Measurements from ENCODE around the gene CDC42BPB. TPM values are rescaled to one million over a fixed set of nuclear protein-coding genes. Genes with fewer than 3 reads are reported as not detected.

The CDC42BPB gene
- total RNA-seq, 4 donors from 2014 or later = 85.8 to 170 (median 102) TPM

DNA sequence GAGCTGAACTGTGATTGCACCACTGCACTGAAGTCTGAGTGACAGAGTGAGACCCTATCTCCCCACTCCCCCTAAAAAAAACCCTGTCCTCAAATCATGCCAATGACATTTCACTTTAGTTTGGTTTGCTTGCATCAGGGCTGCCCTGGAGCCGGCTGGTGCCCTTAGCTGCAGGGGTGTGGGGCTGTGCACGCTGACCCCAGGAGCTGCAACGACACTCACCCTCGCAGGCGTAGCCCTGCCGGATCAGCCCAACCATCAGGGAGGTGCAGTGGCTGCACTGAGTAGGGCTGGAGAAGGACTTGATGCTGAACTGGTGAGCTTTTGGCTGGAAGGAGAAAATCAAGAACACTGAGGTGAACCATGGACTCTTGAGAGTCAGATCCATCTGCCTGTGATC lies 105.1 kb downstream of the CDC42BPB start:
- TF ChIP-seq, protein P1, sequence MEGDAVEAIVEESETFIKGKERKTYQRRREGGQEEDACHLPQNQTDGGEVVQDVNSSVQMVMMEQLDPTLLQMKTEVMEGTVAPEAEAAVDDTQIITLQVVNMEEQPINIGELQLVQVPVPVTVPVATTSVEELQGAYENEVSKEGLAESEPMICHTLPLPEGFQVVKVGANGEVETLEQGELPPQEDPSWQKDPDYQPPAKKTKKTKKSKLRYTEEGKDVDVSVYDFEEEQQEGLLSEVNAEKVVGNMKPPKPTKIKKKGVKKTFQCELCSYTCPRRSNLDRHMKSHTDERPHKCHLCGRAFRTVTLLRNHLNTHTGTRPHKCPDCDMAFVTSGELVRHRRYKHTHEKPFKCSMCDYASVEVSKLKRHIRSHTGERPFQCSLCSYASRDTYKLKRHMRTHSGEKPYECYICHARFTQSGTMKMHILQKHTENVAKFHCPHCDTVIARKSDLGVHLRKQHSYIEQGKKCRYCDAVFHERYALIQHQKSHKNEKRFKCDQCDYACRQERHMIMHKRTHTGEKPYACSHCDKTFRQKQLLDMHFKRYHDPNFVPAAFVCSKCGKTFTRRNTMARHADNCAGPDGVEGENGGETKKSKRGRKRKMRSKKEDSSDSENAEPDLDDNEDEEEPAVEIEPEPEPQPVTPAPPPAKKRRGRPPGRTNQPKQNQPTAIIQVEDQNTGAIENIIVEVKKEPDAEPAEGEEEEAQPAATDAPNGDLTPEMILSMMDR (IDR thresholded peaks at IDR 0.05; ENCODE audit: low read depth) = no peak

DNA sequence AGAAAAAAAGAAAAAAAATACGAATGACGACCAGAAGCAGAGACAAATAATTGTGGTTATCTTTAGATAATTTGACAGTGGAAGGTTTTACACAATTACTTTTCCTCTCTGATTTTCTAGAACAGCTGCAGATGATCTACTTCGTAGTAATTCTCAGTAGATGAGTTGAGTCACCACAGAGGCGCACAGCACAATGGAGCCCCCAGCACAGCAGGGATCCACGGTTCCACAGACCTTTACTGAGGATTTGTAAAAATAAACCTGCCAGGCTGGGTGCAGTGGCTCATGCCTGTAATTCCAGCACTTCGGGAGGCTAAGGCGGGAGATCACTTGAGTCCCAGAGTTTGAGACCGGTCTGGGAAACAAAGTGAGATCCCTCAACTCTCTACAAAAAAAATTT lies 105.5 kb downstream of the CDC42BPB start:
- TF ChIP-seq, protein P1 (IDR thresholded peaks at IDR 0.05; ENCODE audit: low read depth) = no peak

DNA sequence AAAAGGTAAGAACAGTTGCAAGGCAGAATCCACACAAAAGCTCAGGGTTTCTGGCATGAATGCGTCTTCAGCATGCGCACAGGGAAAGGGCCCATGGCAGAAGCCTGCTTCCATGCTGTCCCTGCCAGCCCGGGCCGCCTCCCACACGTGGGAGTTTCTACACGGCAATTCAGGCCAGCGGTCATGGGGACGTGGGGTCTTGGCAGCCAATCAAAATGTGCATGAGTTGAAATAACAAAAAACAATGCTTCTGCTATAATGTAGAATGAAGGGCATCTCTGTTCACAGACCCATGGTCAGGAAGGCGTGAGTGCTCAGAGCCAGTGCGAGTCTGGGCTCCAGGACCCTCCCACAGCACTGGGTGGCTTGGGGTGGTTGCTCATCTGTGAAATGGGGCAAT lies 106.3 kb downstream of the CDC42BPB start:
- TF ChIP-seq, protein P1 (IDR thresholded peaks at IDR 0.05; ENCODE audit: low read depth) = no peak

DNA sequence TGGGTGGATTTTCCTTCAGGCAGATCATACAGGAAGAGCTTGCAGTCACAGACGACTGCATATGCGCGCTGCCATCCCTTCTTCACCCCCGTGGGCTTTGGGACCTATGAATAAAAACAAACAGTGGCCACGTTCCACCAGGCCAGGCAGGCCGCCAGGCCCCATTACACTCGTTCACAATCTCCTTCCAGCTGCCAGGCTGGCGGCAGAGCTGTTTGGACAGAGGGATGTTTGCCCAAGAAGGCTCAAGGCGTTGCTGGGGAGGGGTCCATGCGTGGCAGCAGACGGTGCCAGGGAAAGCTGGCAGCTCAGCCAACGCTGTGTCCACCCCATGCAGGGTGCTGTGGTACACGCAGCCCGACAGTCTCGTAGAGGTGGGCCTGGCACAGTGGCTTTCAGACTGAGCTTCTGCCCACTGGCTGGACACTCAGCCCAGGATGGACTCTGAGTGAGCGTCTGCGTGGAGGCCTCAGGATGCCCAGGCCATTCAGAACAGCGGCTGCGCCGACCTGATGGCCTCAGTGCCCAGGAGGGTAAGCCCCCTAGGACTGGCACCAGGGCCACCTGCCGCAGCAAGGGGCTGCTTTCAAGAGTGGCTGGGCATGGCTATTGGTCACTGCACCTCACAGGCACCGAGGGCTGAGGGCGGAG lies 107.4 kb downstream of the CDC42BPB start:
- TF ChIP-seq, protein P1 (IDR thresholded peaks at IDR 0.05; ENCODE audit: low read depth) = no peak

DNA sequence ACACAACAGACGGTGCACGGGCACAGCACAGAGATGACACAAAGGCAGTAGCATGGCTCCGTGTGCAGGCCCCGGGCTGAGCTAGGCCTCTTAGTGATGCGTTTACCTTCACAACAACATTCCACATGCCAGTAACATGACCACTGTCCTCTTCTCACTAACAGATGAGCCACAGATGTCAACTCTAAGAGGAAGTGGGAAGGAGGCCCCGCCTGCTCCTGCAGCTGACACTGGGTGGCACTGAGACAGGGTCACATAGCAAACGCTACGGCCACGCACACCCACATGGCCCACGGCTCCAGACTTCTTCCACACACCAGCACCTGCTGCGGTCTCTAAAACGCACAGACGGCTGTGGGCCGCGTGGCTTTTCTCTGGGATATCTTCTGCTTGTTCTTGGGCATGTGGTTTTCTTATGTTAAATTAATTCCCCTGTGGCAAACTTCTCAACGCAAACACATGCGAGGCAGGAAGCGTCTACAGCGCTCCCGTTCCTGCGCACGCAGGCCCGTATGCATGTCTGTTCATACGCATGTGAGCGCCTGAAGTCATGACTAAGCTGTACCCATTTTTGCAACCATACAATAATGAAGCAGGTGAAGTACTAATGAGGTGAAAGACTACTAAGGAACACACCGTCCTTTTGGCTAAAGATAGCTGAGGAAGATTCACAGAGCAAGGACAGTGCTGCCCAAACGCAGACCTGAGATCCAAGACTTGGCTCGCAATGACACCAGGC lies 108.1 kb downstream of the CDC42BPB start:
- TF ChIP-seq, protein P1 (IDR thresholded peaks at IDR 0.05; ENCODE audit: low read depth) = no peak

DNA sequence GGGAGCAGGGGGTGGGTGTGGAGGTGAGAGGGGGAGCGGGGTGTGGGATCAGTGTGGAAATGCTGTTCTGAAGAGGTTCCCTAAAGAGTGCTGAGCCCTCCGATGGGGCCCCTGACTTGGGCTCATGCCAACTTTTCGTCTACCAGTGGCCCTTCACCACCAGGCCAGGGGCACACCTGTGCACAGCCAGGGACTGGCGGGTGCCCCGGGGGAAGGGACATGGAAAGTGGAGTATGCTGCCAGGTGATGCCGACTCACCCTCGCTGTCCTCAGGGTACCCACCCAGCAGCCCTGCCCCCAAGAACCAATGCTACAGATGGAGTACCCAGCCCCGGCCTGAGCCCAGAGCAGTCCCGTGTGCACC lies 108.7 kb downstream of the CDC42BPB start:
- TF ChIP-seq, protein P1 (IDR thresholded peaks at IDR 0.05; ENCODE audit: low read depth) = no peak

DNA sequence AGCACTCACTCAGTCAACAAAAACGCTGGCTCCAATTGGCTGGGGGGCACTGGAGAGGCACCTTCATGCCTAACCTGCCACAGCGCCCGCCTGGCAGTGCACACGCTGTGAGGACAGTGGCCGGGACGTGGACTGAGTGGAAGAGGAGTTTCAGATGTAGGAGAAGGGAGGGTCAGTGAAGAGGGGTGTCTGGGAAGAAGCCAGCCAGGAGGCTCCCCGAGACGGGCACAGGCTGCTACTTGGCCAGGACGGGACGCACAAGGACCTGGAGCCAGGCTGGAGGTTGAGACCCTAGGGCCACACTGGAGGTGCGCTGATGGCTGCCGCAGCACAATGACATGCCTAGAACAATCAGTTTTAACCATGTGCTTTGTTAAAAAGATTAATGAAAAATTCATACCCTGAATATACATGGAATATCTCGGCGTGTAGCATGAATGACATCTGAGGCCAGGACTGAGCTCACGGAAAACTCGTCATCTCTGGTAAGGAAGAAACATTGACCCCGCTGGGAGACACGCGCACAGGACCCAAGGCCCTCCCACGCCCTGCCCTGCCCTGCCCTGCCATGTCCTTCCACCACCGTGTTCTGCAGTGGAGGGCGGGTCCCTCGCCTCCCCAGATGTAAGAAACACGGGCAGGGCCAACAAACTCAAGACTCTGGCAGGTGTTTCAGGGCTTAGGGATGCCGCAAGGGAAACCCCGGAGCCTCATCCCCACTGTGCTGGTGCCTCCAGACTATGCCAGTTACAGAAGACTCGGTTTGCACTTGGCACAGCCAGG lies 109.8 kb downstream of the CDC42BPB start:
- TF ChIP-seq, protein P1 (IDR thresholded peaks at IDR 0.05; ENCODE audit: low read depth) = no peak
